GM19023 (cell line): ENCODE measurements around the gene UBE2L3.

Source experiments
- ATAC-seq: cut with Tn5 transposase; IDR thresholded peaks from one replicate; pipeline ENCODE4 v1.9.1; 2021; ENCODE audit warnings: mild to moderate bottlenecking, moderate library complexity; ENCODE audit not compliant: unreplicated experiment

Gene UBE2L3

DNA sequence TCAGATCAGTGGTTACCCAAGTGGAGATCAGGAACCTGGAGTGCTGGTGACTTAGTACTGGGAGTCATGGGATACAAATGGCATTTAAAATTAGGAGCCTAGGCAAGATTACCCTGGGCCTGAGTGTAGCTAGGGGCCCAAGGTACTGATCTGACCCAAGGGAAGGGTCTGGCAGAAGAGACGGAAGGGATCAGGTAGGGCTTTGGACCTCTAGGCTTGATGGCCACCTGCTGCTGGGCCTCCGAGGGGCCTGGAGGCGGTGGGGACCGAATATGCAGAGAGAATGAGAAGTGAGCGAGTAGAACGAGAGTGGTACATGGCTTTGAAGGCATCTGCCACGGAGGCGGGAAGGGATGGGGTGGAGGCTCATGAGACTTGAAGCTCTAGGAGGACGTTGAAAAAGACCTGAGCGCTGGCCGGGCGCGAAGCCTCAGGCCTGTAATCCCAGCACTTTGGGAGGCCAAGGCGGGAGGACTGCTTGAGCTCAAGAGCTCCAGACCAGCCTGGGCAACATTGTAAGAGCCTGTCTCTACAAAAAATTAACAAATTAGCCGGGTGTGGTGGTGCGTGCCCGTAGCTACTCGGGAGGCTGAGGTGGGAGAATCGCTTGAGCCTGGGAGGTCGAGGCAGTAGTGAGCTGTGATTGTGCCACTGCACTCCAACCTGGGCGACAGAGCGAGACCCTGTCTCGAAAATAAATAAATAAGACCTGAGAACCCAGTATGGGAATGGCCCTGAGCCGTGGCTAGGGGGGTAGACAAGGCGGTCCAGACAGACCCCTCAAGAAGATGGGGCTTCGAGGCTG is 97.7 kb downstream of the UBE2L3 start:
- ATAC-seq, result no peak

- ATAC-seq, result no peak
Measured at GRCh38 chr22:21666786-21667185, 99.3 kb downstream of the UBE2L3 start.

- no peak for ATAC-seq
Measured at GRCh38 chr22:21669026-21669425, 101.5 kb downstream of the UBE2L3 start.

- no peak for ATAC-seq
Measured at GRCh38 chr22:21672107-21672629, 104.7 kb downstream of the UBE2L3 start.
